ENCODE measurements around the gene PACSIN3. TPM values are rescaled to one million over a fixed set of nuclear protein-coding genes. Genes with fewer than 3 reads are reported as not detected.

Gene PACSIN3
- total RNA-seq, 1 experiment from 2014 or later = 76.7 TPM

DNA sequence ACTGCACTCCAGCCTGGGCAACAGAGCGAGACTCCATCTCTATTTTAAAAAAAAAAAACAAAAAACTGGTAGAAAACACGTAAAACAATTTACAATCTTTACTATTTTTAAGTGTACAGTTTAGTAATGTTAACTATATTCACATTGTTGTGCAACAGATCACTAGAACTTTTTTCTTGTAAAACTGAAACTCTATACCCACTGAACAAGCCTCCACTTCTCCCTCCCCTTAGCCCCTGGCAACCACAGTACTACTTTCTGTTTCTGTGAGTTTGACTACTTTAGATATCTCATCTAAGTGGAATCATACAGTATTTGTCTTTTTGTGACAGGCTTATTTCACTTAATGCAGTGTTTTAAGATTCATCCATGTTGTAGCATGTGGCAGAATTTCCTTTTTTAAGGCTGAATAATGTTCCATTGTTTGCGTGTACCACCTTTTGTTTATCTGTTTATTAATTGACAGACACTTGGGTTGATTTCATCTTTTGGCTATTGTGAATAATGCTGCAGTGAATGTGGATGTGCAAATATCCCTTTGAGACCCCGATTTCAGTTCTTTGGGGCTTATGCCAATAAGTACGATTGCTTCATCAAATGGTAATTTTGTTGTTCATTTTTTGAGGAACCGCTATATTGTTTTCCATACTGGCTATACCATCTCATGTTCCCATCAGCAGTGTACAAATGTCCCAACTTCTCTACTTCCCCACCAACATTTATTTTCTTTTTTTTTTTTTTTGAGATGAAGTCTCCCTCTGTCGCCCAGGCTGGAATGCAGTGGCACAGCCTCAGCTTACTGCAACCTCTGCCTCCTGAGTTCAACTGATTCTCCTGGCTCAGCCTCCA, 39.5 kb upstream of the PACSIN3 start:
- H3K27ac Mint-ChIP-seq (ENCODE audit: unreplicated experiment) = no peak overlapping the region
- no peaks in the 10 kb centered on the region for H3K27me3 ChIP-seq (replicated peaks; ENCODE audit: control insufficient read depth, insufficient read depth, low read length)
- POLR2A ChIA-PET = interaction anchor here (1.1 kb wide), 1 partner anchor 10 kb away, joined by 5 read pairs; no protein-coding TSS in a partner anchor
- H3K27me3 Mint-ChIP-seq (ENCODE audit: insufficient read depth, unreplicated experiment) = no peaks in the 10 kb centered on the region
- intact Hi-C loops (cut with micrococcal nuclease; ENCODE audit: unreplicated experiment) = no loop called here
- H3K4me1 ChIP-seq = no peaks in the 10 kb centered on the region
- no peaks in the 10 kb centered on the region for H3K4me1 Mint-ChIP-seq (ENCODE audit: low read depth, unreplicated experiment)
- no peaks in the 10 kb centered on the region for H3K9me3 Mint-ChIP-seq (ENCODE audit: unreplicated experiment)
- BruUV-seq (replicated peaks) = no TSS peak
- peaks cover 26% of the 10 kb centered on the region for H3K36me3 Mint-ChIP-seq (ENCODE audit: insufficient read depth, unreplicated experiment)
- DNase-seq = no peak
- no peak overlapping the region for H3K4me3 Mint-ChIP-seq (ENCODE audit: unreplicated experiment)
- no peaks in the 10 kb centered on the region for H3K36me3 ChIP-seq (ENCODE audit: control insufficient read depth, insufficient read depth, low read length)
- CTCF ChIA-PET = no interaction called here
- H3K9me3 ChIP-seq = no peaks in the 10 kb centered on the region
- TF ChIP-seq, protein P1, sequence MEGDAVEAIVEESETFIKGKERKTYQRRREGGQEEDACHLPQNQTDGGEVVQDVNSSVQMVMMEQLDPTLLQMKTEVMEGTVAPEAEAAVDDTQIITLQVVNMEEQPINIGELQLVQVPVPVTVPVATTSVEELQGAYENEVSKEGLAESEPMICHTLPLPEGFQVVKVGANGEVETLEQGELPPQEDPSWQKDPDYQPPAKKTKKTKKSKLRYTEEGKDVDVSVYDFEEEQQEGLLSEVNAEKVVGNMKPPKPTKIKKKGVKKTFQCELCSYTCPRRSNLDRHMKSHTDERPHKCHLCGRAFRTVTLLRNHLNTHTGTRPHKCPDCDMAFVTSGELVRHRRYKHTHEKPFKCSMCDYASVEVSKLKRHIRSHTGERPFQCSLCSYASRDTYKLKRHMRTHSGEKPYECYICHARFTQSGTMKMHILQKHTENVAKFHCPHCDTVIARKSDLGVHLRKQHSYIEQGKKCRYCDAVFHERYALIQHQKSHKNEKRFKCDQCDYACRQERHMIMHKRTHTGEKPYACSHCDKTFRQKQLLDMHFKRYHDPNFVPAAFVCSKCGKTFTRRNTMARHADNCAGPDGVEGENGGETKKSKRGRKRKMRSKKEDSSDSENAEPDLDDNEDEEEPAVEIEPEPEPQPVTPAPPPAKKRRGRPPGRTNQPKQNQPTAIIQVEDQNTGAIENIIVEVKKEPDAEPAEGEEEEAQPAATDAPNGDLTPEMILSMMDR (IDR thresholded peaks at IDR 0.05; ENCODE audit: insufficient read depth in 1 of 2, low read depth in 1 of 2, low read length in 1 of 2, severe bottlenecking in 1 of 2, unreplicated experiment in 1 of 2) = no peak
- no peak overlapping the region for H3K4me3 ChIP-seq (ENCODE audit: low read depth, low read length)

DNA sequence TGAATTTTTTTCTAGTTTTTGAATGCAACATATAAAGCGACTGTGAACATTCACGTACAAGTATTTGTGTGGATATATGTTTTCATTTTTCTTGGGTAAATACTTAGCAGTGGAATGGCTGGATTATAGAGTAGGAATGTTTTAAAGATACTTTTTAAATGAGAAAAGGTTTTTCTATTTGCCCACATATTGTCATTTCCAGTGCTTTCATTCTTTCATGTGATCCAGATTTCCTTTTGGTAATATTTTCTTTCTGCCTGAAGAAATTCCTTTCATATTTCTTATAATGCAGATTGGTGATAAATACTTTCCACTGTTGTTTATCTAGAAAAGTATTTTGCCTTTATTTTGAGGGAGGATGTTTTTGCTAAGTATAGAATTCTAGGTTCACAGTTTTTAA, 36.5 kb upstream of the PACSIN3 start:
- H3K9me3 ChIP-seq = no peaks in the 10 kb centered on the region
- Mint-ChIP-seq H3K27me3 (ENCODE audit: insufficient read depth, unreplicated experiment) (no peaks in the 10 kb centered on the region), H3K9me3 (ENCODE audit: unreplicated experiment) (no peaks in the 10 kb centered on the region), H3K4me3 (ENCODE audit: unreplicated experiment) (no peak overlapping the region), H3K27ac (ENCODE audit: unreplicated experiment) (no peak overlapping the region), H3K4me1 (ENCODE audit: low read depth, unreplicated experiment) (peaks cover 18% of the 10 kb centered on the region), H3K36me3 (ENCODE audit: insufficient read depth, unreplicated experiment) (peaks cover 17% of the 10 kb centered on the region)
- POLR2A ChIA-PET = no interaction called here
- no TSS peak for BruUV-seq (replicated peaks)
- intact Hi-C loops (cut with micrococcal nuclease; ENCODE audit: unreplicated experiment) = no loop called here
- CTCF ChIA-PET = no interaction called here
- H3K36me3 ChIP-seq (ENCODE audit: control insufficient read depth, insufficient read depth, low read length) = peaks cover 3% of the 10 kb centered on the region
- H3K4me1 ChIP-seq = 0 out of 2 replicates have a peak, but pooled peaks cover 6% of the 10 kb centered on the region
- TF ChIP-seq, protein P1 (IDR thresholded peaks at IDR 0.05; ENCODE audit: insufficient read depth in 1 of 2, low read depth in 1 of 2, low read length in 1 of 2, severe bottlenecking in 1 of 2, unreplicated experiment in 1 of 2) = no peak
- no peaks in the 10 kb centered on the region for H3K27me3 ChIP-seq (replicated peaks; ENCODE audit: control insufficient read depth, insufficient read depth, low read length)
- no peak overlapping the region for H3K4me3 ChIP-seq (ENCODE audit: low read depth, low read length)
- DNase-seq = no peak

DNA sequence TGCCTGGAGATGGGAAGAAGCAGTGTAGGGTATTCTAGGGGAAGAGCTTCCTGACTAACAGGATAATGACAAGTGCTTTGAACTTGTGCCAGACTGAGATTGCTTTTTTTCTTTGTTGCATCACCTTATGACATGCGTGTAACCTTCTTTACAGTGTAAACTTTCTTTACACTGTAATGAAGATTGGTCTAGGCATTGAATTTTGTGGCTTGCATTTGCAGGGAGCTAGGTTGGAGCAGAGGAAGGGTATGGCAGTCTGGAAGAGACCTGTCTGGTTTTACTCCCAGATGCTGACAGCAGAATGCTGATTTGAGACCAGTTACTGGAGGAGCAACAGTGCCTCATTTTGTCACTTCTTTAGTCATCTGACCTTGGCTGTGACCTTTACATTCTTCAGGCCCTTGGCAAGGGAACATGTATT, 34.2 kb upstream of the PACSIN3 start:
- ChIA-PET POLR2A (interaction anchor here (0.7 to 1.2 kb wide), 2 partner anchors 21 to 33 kb away, joined by 3 to 4 read pairs; no protein-coding TSS in a partner anchor), CTCF (interaction anchor here (1.1 to 1.5 kb wide), 3 partner anchors 13 to 39 kb away, joined by 3 to 5 read pairs (median 3); no protein-coding TSS in a partner anchor)
- TF ChIP-seq, protein P1 (IDR thresholded peaks at IDR 0.05; ENCODE audit: insufficient read depth in 1 of 2, low read depth in 1 of 2, low read length in 1 of 2, severe bottlenecking in 1 of 2, unreplicated experiment in 1 of 2) = no peak
- Histone ChIP-seq H3K4me1 (peaks cover 18% of the 10 kb centered on the region), H3K9me3 (no peaks in the 10 kb centered on the region), H3K4me3 (ENCODE audit: low read depth, low read length) (no peak overlapping the region), H3K36me3 (ENCODE audit: control insufficient read depth, insufficient read depth, low read length) (peaks cover 3% of the 10 kb centered on the region), H3K27me3 (replicated peaks; ENCODE audit: control insufficient read depth, insufficient read depth, low read length) (no peaks in the 10 kb centered on the region)
- intact Hi-C loops (cut with micrococcal nuclease; ENCODE audit: unreplicated experiment) = no loop called here
- H3K4me3 Mint-ChIP-seq (ENCODE audit: unreplicated experiment) = no peak overlapping the region
- peaks cover 7% of the 10 kb centered on the region for H3K36me3 Mint-ChIP-seq (ENCODE audit: insufficient read depth, unreplicated experiment)
- no peak overlapping the region for H3K27ac Mint-ChIP-seq (ENCODE audit: unreplicated experiment)
- no TSS peak for BruUV-seq (replicated peaks)
- no peaks in the 10 kb centered on the region for H3K9me3 Mint-ChIP-seq (ENCODE audit: unreplicated experiment)
- H3K4me1 Mint-ChIP-seq (ENCODE audit: low read depth, unreplicated experiment) = peaks cover 28% of the 10 kb centered on the region
- no peaks in the 10 kb centered on the region for H3K27me3 Mint-ChIP-seq (ENCODE audit: insufficient read depth, unreplicated experiment)
- DNase-seq = no peak

All from Caco-2 (cell line).